Ureter (tissue), 1 donor: ENCODE data around the gene ADPRHL1. TPM values are rescaled to one million over a fixed set of nuclear protein-coding genes. Genes with fewer than 3 reads are reported as not detected.
"Not testable (repeated sequence)": the region's sequence is repeated elsewhere in the genome, so short reads cannot be mapped to it uniquely, and the experiment has no call there.

ENCODE experiments used
- DNase-seq: peaks from one replicate; pipeline ENCODE4 v3.0.0-alpha.2; 2020; ENCODE audit warnings: low spot score
- total RNA-seq: library from RNA; stranded (reverse); gene quantifications from one replicate; pipeline ENCODE4 v1.2.4, GENCODE V29; 2023
- donor health status: DM: yes; HTN: yes; CAD: no.

Gene ADPRHL1
- total RNA-seq, 1 donor from 2014 or later = 4.2 TPM

DNA sequence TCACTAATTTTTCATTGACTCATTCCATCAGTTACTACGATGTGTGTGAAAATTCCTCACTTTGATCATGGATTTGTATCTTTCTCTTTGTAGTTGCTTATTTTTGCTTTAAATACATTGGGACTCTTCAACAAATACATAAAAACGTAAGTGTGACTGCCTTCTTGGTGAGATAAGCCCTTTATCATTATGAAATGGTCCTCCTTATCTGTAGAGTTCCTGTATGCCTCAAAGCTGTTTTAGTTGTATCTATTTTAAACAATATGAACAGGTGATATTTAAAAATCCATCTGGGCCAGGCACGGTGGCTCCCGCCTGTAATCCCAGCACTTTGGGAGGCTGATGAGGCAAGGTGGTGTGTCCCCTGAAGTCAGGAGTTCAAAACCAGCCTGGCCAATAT lies 25.9 kb upstream of the ADPRHL1 start:
- DNase-seq = no peak

DNA sequence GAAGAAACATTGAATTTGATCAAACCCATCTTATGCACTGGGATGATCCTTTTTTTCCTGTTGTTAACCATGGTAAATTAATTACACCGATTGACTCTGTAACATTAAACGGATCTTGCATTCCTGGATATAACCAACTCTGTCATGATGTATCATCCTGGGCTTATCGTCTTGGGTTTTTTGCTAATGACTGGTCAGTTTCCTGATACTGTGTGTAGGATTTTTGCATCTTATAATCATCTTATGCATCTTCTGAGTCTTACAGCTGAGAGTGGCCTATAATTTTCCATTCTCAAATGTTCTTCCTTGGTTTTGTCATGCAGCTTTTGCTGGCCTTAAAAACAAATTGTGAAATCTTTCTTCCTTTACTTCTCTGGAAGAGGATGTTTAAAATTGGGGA lies 24.4 kb upstream of the ADPRHL1 start:
- DNase-seq = no peak

DNA sequence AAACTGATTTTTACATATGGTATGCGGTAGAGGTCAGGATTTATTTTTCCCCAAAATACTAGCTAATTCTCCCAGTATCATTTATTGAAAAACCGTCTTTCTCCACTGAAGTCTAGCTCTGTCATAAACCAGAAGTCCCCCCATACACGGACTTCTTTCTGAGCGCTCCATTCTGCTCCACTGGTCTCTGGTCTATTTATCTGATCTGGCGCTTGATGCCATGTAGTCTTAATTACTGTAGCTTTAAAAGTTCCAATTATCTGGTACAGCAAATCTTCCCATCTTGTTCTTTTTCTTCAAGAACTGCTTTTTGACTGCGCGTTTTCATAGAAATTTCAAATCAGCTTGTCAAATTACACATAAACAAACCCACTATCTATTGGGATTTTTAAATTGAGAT lies 23.5 kb upstream of the ADPRHL1 start:
- no peak for DNase-seq

DNA sequence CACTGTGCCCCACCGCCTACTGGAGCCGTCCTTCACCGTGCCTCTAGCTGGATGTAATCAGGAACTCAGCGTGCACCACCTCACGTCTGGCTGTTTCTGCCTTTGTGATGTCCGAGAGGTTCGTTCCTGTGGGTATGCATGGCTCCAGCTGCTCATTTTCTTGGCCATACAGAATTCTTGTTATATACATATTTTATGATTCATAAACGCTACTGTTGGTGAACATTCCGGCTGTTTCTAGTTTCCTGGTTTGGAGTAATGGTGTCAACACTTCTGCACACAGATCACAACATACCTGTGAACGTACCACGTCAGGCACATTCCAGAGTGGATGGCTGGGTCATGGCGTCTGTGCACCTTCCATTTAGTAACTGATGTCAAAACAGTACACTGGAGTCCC lies 22.6 kb upstream of the ADPRHL1 start:
- no peak for DNase-seq

DNA sequence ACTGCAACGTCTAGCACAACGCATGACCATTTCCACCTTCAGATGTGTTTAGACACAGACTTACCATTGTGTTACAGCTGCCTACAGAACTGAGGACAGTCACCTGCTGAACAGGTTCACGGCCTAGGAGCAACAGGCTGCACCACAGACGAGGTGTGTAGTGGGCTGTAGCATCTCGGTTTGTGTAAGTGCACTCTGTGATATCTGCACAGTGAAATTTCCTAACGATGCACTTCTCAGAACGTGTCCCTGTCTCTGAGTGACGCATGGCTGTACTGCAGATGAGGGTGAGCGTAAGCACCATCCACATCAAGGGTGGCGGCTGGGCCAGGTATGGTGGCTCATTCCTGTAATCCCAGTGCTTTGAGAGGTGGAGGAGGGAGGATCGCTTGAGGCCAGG lies 22.0 kb upstream of the ADPRHL1 start:
- DNase-seq = no peak

DNA sequence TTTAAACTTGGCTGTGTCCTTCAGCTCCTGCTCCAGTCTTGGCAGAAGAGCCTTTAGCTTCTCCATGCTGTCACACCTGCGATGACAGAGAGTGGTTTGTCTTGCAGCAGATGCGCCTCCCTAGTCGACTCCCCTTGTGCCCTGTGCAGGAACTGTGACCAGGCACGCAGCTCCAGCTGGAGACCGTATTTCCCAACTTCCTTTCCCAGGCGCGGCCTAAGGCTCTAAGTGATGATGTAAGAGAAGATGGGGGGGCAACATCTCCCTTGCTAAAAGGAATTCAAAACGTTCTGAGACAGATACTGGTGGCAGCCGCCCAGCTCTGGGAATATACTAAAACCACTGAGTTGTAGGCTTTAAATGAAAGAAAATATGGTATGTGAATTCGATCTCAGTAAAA lies 20.9 kb upstream of the ADPRHL1 start:
- no peak for DNase-seq

DNA sequence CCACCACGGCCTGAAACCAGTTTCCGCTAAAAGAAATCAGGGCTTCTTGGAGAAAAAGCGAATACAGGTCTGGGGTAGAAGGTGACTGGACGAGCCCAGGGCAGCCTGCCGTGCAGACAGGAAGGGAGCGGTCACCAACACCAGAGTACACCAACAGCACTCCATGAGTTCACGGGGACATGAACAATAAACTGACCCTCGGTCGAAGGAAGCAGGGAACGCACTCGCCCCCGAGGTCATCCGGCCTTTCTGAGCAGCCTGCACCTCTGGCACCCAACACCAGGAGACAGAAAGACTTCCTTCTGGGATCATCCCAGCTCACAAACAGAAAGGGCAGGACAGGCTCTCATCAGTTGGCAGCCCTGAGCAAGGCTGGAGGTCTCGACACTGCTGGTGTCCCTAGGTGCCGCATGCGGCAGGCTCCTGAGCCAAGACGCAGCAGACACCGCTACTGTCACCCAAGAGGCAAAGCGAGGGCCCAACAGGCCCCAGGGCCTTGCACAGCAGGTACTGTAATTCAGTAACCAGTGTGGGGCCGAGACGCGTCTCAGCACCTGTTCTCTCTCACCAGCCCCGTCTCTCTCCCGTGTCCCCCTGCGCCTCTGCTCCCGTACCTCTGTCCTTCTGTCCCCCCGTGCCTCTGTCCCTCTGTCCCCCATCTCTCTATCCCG lies 19.2 kb upstream of the ADPRHL1 start:
- DNase-seq = no peak

DNA sequence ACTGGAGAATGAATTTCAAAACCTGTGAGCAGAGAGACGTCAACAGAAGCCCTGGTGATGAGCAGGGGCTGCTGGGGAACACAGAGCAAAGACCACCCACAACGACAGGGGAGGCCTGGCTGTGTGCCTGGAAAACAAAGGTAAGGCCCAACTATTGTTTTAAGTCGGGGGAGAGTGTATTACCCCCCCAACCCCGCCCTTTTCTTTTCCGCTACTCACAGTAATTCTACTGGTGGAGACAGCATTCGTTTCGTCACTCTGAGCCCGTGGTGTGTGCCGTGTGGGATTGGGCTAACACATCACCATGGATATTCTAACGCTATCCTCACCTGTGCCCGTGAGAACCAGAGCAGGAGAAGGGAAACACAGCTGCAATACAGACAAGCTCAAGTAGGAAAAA lies 18.6 kb upstream of the ADPRHL1 start:
- DNase-seq = no peak

DNA sequence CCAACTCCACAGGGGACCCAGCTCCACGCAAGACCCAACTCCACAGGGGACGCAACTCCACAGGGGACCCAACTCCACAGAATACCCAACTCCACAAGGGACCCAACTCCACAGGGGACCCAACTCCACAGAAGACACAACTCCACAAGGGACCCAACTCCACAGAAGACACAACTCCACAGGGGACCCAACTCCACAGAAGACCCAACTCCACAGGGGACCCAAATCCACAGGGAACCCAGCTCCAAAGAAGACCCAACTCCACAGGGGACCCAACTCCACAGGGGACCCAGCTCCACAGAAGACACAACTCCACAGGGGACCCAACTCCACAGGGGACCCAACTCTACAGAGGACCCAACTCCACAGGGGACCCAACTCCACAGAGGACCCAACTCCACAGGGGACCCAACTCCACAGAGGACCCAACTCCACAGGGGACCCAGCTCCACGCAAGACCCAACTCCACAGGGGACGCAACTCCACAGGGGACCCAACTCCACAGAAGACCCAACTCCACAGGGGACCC lies 17.4 kb upstream of the ADPRHL1 start:
- DNase-seq = not testable (repeated sequence)

DNA sequence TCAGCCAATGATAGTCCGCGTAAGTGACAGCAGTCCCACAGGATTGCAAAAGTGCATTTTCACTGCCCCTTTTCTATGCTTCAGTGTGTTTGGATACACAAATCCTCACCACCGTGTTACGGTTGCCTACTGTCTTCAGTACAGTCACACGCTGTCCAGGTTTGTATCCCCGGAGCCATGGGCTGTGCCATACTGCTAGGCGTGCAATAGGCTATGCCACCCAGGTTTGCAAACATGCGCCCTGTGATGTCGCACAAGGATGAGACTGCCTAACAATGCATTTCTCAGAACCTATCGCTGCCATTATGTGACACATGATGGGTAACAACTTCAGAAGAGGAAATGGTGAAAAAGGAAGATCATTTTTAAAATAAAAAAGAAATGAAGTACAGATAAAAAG lies 16.8 kb upstream of the ADPRHL1 start:
- no peak for DNase-seq

DNA sequence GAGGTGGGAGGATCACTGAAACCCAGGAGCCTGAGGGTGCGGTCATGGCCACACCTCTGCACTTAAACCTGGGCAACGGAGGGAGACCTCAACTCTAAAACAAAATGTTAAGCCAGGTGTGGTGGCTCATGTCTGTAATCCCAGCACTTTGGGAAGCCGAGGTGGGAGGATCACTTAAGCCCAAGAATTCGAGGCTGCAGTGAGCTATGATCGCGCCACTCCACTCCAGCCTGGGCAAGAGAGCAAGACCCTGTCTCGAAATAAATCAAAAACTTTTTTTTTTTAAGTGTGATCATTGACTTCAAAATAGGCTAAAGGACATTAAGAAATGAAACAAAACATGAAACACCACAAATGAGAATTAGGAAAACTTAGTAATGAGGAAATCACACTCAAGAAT lies 16.3 kb upstream of the ADPRHL1 start:
- no peak for DNase-seq

DNA sequence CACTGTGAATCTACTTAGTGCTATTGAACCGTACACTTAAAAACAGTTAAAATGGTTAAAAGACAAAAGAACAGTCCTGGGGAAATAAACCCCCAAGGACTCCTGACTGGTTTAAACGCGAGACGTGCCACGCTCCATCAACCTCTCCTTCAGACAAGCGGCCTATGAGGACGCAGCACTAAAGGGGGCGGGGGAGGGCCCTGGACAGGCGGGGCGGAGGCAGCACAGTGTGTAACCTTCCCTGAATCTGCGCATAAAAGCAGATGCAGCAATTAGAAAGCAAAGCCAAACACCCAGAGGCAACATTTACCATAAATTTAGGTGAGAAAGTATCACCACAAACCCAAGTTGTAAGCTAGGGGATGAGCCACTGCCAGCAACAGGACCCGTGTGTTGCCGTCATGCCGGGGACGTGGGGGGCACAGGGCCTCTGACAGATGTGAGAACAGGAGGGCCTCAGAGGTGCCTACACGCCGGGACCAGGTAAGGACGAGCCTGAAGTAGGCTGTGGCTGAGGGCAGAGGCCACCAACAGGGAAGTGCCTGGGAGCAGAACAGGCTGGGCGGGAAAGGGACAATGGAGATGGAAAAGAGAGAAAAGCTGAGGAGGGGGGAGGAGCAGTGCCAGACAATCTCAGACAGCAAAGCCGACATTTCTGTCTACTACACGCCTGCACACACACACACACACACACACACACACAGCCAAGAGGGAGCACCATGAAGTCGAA lies 15.3 kb upstream of the ADPRHL1 start:
- DNase-seq = no peak

DNA sequence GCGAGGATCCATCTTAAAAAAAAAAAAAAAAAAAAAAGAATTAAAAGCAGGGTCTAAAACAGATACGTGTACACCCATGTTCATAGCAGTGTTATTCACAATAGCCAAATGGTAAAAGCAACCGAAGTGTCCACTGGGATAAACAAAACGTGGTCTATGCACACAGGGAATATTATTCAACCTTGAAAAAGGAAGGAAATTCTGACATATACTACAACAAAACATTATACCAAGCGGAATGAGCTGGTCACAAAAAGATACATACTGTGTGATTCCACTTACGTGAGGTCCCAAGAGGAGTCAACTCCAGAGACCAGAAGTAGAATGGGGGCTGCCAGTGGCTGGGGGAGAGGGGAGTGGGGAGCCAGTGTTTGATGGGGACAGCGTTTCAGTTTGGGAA lies 14.7 kb upstream of the ADPRHL1 start:
- no peak for DNase-seq

DNA sequence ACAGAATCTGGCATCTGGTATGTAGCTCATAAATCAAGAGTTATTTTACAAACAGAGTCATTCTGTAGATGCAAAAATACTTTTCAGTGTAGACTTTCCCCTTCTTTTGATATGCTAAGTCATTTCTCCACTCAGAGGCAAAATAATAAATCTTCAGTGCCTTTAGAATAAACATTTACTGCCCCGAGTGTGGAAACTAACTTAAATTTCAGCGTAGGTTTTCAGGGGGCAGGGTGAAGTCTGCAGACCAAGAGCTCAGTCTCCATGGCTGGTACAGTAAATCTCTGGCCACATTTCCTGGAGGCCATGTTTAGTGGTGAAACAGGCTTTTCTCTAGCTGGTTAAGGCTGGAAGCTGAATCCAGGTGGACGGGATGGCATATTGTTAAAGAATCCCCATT lies 13.1 kb upstream of the ADPRHL1 start:
- DNase-seq = no peak

DNA sequence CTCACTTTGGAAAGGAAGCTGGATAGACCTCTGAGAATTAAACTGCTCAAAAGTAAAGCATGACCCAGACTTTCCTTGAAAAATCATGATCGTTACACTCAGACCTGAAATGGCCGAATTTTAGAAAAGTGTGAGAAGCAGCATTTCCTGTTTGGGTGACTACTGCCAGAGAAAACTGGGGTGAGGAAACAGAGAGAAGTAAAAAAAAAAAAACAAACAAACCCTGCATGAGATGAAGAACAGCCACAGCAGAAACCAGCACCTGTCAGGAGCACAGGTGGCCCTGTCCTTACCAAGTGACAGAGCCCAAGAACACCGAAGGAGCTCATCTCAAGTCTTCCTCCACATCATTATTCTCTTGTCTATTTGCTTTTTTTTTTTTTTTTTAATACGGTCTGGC lies 12.0 kb upstream of the ADPRHL1 start:
- DNase-seq = no peak

DNA sequence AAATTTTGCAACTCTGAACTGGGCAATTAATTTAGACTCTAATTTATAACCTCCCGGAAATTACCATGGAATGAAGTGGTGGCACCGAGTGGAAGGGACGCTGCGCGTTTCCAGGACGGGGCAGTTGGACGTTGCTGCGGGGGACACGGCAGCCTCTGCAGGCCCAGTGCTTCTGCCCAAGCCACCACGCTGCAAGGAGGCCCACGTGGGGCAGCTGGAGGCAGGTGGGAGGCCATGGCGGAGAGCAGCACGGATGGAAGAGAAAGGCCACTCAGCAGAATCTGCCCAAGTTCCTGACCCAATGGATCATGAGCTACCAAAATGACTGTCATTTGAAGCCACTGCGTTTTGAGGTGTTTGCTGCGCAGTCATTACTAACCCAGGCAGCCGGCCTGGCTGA lies 11.2 kb upstream of the ADPRHL1 start:
- DNase-seq = no peak

DNA sequence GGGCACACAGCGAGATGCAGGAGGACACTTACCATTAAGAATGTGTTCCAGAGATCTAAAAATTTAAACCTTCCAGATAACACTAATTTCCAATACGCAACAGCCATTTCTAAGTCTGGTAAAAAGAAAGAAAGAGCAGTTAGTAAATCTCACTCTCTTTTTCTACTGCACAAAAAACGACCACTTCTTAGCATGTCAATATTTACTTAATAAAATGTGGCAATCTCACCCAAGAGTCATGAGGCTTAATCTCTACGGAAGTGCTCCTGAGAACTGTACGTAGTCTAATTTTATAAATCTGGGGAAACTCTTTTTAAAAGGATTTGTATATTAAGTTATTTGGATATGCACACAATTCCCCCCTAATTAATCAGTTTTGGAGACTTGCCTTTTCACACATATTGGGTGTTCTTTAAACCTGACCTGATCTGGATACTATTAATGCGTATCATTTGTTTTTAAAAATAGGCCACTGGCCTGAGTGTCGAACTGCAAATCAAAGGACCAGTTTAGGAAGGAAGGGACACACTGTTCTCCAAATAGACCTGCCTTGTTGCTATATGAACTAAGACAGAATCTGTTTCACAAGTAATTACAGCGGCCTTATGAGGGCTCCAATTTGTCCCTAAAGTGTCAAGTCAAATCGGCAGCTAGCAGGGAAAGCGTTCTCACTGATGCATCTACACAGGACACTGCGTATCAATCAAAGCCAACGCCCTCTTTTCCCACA lies 7.9 kb upstream of the ADPRHL1 start:
- no peak for DNase-seq

DNA sequence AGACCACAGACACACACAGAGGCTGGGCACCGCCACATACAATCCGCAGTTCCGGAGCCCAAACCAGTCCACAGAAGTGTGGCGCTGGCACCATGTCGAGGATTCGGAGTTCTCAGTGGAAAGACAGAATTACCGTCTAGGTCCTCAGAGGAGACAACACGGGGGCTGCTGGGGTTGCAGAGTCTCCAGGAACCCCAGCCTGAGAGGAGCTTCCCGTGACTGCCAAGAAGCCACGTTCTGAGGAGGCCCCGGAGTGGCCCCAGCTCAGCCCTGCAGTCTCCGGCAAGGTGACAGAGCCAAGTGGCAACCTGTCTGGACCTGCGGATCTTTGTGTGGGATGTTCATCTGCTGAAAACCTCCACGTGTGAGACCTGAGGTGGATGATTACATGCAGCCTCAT lies 7.3 kb upstream of the ADPRHL1 start:
- no peak for DNase-seq

DNA sequence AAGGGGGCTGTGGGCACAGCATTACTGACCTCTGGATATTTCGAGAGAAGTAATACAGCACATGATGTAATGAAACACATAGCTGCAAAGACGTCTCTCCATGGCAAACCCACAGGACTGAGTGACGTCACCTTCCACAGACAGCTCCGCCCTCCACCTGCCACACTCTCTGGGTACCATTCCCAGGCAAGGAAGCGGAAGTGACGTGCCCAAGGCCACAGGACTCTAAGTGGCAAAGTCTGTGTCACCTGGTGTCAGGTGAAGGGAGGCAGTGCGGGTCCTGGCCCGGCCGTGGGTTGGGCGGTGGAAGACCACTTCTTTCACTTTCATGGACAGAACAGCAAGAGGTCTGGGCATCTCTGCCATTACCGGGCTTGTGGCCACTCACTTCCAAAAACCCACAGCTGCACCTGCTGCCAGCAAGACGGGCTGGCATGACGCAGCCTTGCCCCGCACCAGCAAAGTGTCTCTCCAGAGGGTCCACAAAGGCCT lies 6.8 kb upstream of the ADPRHL1 start:
- DNase-seq = no peak

DNA sequence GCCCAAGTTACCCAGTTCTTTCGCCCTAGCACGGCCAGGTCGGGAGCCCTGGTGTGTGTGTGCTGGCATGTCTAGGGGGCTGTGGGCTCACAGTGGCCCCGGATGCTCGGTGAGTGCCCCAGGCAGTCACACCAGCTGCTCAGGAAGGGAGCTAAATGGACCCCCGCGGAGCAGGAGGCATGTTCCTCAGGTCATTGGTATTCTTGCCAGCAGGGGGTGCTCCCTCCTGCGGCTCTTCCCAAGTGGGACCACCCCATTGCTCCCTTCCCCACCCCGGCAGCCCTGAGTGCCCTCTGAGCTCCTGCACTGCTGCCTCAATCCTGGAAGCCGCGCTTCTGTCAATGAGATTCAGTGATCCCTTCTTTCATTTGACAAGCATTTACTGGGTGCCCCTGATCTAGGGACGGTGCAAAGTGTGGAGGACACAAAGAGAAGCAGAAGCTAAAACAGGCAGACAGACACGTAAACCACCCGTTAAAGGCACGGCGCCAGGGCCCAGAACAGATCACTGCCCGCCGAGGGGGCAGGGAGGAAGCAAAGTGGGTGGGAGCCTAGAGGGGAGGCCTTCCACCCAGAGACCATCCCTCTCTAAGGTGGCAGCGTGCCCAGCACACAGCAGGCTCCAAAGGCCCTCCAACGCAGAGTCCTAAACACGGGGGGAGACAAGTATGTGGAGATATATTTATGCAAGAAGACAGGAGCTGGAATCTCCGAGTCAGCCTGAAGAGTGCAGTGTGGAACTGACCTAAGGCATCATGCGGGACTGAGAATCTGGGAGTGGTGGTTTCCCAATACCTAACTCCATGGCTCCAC lies 5.2 kb upstream of the ADPRHL1 start:
- DNase-seq = no peak

DNA sequence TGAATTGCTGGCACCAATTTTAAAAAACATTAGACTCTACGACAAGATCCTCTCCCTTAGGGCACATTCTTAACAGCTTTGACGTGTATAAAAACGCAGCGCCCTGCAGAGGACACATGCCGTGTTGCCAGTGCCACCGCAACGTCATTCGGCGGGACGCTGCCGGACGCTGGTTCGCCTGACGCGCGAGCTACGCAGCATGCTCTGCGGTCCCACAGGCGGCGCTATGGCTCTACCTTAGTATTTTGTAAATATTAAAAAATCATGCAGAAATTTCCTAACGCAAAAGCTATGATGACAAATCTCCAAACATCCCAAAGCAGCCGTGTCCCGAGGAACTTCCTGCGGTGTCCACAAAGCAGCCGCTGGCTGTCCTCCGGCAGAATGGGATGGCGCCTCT lies 4.2 kb upstream of the ADPRHL1 start:
- no peak for DNase-seq
